OCI-LY1 (cell line): ENCODE results near the gene SENP6.
"Not testable (repeated sequence)": the region's sequence is repeated elsewhere in the genome, so short reads cannot be mapped to it uniquely, and the experiment has no call there.

Experiments used
- H2AFZ ChIP-seq: fragments of 200-600 bp; sonication (generic), shearing (Covaris generic); 2 replicates; pipeline ENCODE4 v1.6.0; 2014; ENCODE audit warnings: antibody characterized with exemption, mild to moderate bottlenecking, low read length
- H3F3A ChIP-seq: fragments of 200-600 bp; sonication (generic), shearing (Covaris generic); 2 replicates; pipeline ENCODE4 v1.6.0; 2014; ENCODE audit warnings: mild to moderate bottlenecking, antibody characterized with exemption, low read length, moderate library complexity; ENCODE audit not compliant: insufficient read depth
- H3K27ac ChIP-seq: fragments of 200-600 bp; sonication (generic); 2 replicates; pipeline ENCODE4 v1.5.1; 2014; ENCODE audit warnings: low read length, mixed run types, mild to moderate bottlenecking, low read depth; ENCODE audit not compliant: poor library complexity, severe bottlenecking
- H3K27me3 ChIP-seq: fragments of 200-600 bp; sonication (generic); 2 replicates; pipeline ENCODE4 v1.6.0; 2014; ENCODE audit warnings: antibody characterized with exemption, mild to moderate bottlenecking, low read length, moderate library complexity; ENCODE audit not compliant: insufficient read depth
- H3K36me3 ChIP-seq: fragments of 200-600 bp; sonication (generic); 2 replicates; pipeline ENCODE4 v1.6.1; 2014; ENCODE audit warnings: mild to moderate bottlenecking, antibody characterized with exemption, low read length, moderate library complexity, mixed read lengths; ENCODE audit not compliant: insufficient read depth
- H3K4me1 ChIP-seq: fragments of 200-600 bp; sonication (generic); 2 replicates; pipeline ENCODE4 v1.5.1; 2014; ENCODE audit warnings: mild to moderate bottlenecking, low read length, moderate library complexity; ENCODE audit not compliant: insufficient read depth, severe bottlenecking
- H3K4me2 ChIP-seq: fragments of 200-600 bp; sonication (generic), shearing (Covaris generic); 2 replicates; pipeline ENCODE4 v1.6.1; 2014; ENCODE audit warnings: low read length
- H3K4me3 ChIP-seq: fragments of 200-600 bp; sonication (generic); 2 replicates; pipeline ENCODE4 v1.5.1; 2014; ENCODE audit warnings: low read length, low read depth, mild to moderate bottlenecking, mixed read lengths; ENCODE audit not compliant: poor library complexity, severe bottlenecking
- H3K79me2 ChIP-seq: fragments of 200-600 bp; shearing (Covaris generic); 2 replicates; pipeline ENCODE4 v1.6.1; 2016; ENCODE audit warnings: mixed run types, low read length, mixed read lengths; ENCODE audit not compliant: insufficient read depth
- H3K9ac ChIP-seq: fragments of 200-600 bp; sonication (generic), shearing (Covaris generic); 2 replicates; pipeline ENCODE4 v1.6.1; 2014; ENCODE audit warnings: mild to moderate bottlenecking, low read length, mixed read lengths
- H3K9me2 ChIP-seq: fragments of 200-600 bp; sonication (generic), shearing (Covaris generic); 2 replicates; pipeline ENCODE4 v1.6.1; 2014; ENCODE audit warnings: low read depth, mild to moderate bottlenecking, low read length, mixed read lengths
- H3K9me3 ChIP-seq: fragments of 200-600 bp; shearing (Covaris generic); 2 replicates; pipeline ENCODE4 v1.6.1; 2014; ENCODE audit warnings: low read length, mixed read lengths
- H4K20me1 ChIP-seq: fragments of 200-600 bp; sonication (generic), shearing (Covaris generic); 2 replicates; pipeline ENCODE4 v1.6.0; 2016; ENCODE audit warnings: mild to moderate bottlenecking, low read length; ENCODE audit not compliant: insufficient read depth
- CTCF ChIP-seq: fragments of 200-600 bp; sonication (generic), shearing (Covaris generic); IDR thresholded peaks from 2 replicates; pipeline ENCODE4 v1.5.1; 2017; ENCODE audit warnings: mild to moderate bottlenecking, antibody characterized with exemption, low read length, moderate library complexity, mixed read lengths
- EZH2 ChIP-seq: fragments of 200-600 bp; sonication (generic), shearing (Covaris generic); IDR thresholded peaks from 2 replicates; pipeline ENCODE4 v1.8.0; 2017; ENCODE audit warnings: borderline replicate concordance, mixed run types, mild to moderate bottlenecking, antibody characterized with exemption, low read length, moderate library complexity, mixed read lengths

Gene SENP6

GRCh38 chr6:75626561-75626960 is 24.9 kb downstream of the SENP6 start:
- Histone ChIP-seq H3K9me3 (no peaks in the 10 kb centered on the region), H2AFZ (no peak overlapping the region), H3K79me2 (peaks cover 25% of the 10 kb centered on the region)

GRCh38 chr6:75627708-75628107 is 26.0 kb downstream of the SENP6 start:
- peaks cover 14% of the 10 kb centered on the region for H3K79me2 ChIP-seq

More at GRCh38 chr6:75626561-75626960, 24.9 kb downstream of the SENP6 start:
- no peaks in the 10 kb centered on the region for H3K9me2 ChIP-seq
- H3K9ac ChIP-seq: no peak overlapping the region
- no peak overlapping the region for H3K27ac ChIP-seq
- H3K4me2 ChIP-seq: no peak overlapping the region
- TF ChIP-seq CTCF (no peak), EZH2 (no peak)
- no peaks in the 10 kb centered on the region for H3F3A ChIP-seq
- H3K36me3 ChIP-seq: peaks cover 74% of the 10 kb centered on the region
- H4K20me1 ChIP-seq: no peaks in the 10 kb centered on the region
- no peak overlapping the region for H3K4me3 ChIP-seq
- H3K4me1 ChIP-seq: no peaks in the 10 kb centered on the region
- H3K27me3 ChIP-seq: no peaks in the 10 kb centered on the region

GRCh38 chr6:75631859-75632635 is 30.4 kb downstream of the SENP6 start:
- H3K9me2 ChIP-seq: no peaks in the 10 kb centered on the region
- no peak overlapping the region for H2AFZ ChIP-seq
- H3K4me2 ChIP-seq: no peak overlapping the region
- H3K27ac ChIP-seq: no peak overlapping the region
- H3K9me3 ChIP-seq: no peaks in the 10 kb centered on the region
- no peak overlapping the region for H3K4me3 ChIP-seq
- no peaks in the 10 kb centered on the region; the same call in 1 of the 2 replicates for H3K79me2 ChIP-seq
- H3F3A ChIP-seq: no peaks in the 10 kb centered on the region
- no peak for TF ChIP-seq CTCF
- no peak for TF ChIP-seq EZH2
- no peaks in the 10 kb centered on the region for H3K27me3 ChIP-seq
- H4K20me1 ChIP-seq: no peaks in the 10 kb centered on the region
- no peak overlapping the region for H3K9ac ChIP-seq
- H3K4me1 ChIP-seq: no peaks in the 10 kb centered on the region
- peaks cover 85% of the 10 kb centered on the region for H3K36me3 ChIP-seq

More at GRCh38 chr6:75627708-75628107, 26.0 kb downstream of the SENP6 start:
- H3K4me2 ChIP-seq, H3K9me2 ChIP-seq, H3K4me1 ChIP-seq, H3F3A ChIP-seq, H3K4me3 ChIP-seq, H3K9ac ChIP-seq, H3K27me3 ChIP-seq, H4K20me1 ChIP-seq, H3K9me3 ChIP-seq, H3K27ac ChIP-seq, H2AFZ ChIP-seq: not testable (repeated sequence)
- H3K36me3 ChIP-seq: peaks cover 79% of the 10 kb centered on the region

GRCh38 chr6:75633045-75633444 is 31.4 kb downstream of the SENP6 start:
- Histone ChIP-seq H3K4me2 (no peak overlapping the region), H3K9me3 (no peaks in the 10 kb centered on the region), H3K4me1 (no peaks in the 10 kb centered on the region), H4K20me1 (no peaks in the 10 kb centered on the region), H3K36me3 (peaks cover 88% of the 10 kb centered on the region), H2AFZ (no peak overlapping the region), H3K9ac (no peak overlapping the region), H3F3A (no peaks in the 10 kb centered on the region), H3K27me3 (no peaks in the 10 kb centered on the region), H3K79me2 (no peaks in the 10 kb centered on the region; the same call in 1 of the 2 replicates), H3K9me2 (no peaks in the 10 kb centered on the region), H3K4me3 (no peak overlapping the region), H3K27ac (no peak overlapping the region)
- TF ChIP-seq CTCF: no peak
- no peak for TF ChIP-seq EZH2
